ENCODE results near the gene RIOK2. TPM values are rescaled to one million over a fixed set of nuclear protein-coding genes. Genes with fewer than 3 reads are reported as not detected.

Gene RIOK2
- total RNA-seq (2014; rRNA removed; shearing (Covaris generic)): 34.1 and 36.8 TPM in 2 replicates

DNA sequence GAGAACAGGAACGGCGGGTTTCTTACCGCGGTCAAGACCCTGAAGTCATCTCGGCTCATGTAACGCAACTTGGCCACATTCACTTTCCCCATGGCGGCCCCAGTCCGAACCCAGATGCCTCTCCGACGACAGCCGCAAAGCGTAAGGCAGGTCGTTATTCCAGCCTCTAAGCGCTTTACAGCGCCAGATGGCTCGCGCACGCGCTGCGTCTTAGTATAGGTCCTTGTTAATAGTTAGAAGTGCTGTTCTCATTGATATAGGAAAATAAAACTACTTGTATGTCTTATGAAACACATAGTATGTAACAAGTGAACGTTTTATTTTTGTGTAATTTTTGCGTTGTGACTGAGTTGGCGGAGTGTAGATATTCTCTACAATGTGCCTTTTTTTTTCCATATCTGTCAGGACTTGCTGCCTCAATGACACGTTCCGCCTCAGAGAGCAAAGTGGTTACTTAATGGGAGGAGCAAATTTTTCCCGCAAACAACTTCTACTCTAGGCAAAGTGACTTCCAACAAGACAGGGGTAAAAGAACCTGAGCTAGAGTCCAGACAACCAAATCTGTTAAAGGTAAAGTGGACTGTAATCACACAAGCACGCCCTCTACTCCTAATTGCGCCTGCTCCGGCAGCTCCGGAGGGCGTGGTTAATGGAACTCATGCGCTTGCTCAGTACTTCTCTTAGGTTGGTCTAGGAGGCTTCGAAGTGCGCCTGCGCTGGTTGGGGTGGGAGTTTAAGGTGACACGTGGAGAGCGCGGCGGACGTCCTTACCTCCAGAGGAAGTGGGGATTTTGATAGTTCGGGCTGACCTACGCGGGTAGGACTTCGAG lies at the start of gene RIOK2:
RIOK2 (minus strand) TSS at position 148 of the 830 bp plus-strand sequence; CDS start at position 92, 56 bp downstream.
- peaks cover 20% of the 10 kb centered on the region for H3K36me3 ChIP-seq
- peak within 1 kb of the TSS; percentile 94 for H3K27ac ChIP-seq
- H3K9me3 ChIP-seq (replicated peaks): no peaks in the 10 kb centered on the region
- 0 out of 2 replicates have a peak, but pooled peaks cover 3% of the 10 kb centered on the region for H3K27me3 ChIP-seq (replicated peaks)
- peak; percentile 97 to 99 for DNase-seq (ENCODE audit: low read depth in 1 of 2, low spot score in 2 of 2)
- peaks cover 10% of the 10 kb centered on the region for H3K4me1 ChIP-seq (replicated peaks)
- peak within 1 kb of the TSS; percentile 67 for H3K4me3 ChIP-seq

DNA sequence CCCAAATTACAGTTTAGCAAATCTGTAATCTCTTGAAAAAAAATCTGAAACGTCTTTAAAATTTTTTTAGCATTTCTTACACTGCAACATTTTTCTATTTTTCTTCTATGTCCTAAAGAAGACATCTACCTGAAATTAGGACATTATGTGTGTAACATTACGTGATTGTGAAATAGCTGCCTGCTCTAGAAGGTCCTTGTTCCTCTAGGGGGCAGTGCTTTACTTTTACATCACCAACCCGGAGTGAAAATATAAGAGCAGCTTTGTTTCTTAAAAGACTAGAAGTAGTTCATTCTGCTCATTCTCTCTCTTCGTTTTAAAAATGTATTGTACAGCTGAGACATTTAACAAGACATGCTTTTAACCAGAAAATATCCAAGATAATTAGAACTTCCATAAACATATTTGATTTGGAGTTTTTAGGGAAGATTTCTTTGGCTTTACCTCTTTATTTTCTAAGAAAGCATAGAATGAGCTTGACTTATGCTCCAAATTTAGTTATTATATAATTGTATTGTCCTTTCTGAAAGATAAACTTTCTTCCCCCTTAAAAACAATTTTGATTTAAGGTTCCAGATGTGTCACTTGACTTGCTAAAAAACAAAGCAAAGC lies 48.1 kb upstream of the RIOK2 start:
- H3K36me3 ChIP-seq: no peaks in the 10 kb centered on the region

DNA sequence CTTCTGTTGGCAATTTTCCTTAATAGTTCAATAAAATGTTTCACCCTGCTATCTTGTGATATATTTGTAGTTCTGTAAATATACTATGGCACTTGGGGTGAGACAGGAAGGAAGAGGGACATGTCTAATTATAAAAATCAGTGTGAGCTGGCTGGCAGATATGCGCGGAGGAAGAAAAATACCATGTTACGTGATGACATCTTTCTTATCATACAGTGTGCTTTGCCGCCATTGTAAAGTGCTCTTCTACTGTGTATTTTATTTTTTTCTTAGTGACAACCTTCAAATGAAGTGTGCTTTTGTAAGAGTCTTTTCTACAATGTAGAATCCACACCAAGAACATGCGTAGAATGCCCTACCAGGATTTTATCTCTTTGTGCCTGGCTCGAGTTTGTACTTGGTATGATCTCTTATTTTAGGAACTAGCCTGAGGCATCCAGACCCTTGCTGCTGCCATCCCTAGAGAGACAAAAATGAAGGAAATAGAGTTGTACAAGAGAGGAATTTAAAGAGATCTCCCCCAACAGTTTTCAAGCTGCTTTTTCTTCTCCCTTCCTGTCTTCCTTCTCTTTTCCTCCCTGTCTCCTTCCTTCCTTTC lies 46.7 kb upstream of the RIOK2 start:
- no peak for DNase-seq (ENCODE audit: low read depth in 1 of 2, low spot score in 2 of 2)
- H3K9me3 ChIP-seq (replicated peaks): no peaks in the 10 kb centered on the region
- H3K27me3 ChIP-seq (replicated peaks): no peaks in the 10 kb centered on the region
- H3K4me1 ChIP-seq (replicated peaks): no peaks in the 10 kb centered on the region
- H3K27ac ChIP-seq: no peak overlapping the region
- H3K4me3 ChIP-seq: no peak overlapping the region
- no peaks in the 10 kb centered on the region for H3K36me3 ChIP-seq

More for the DNA sequence above, 48.1 kb upstream of the RIOK2 start:
- Histone ChIP-seq H3K27me3 (replicated peaks) (no peaks in the 10 kb centered on the region), H3K27ac (no peak overlapping the region), H3K4me1 (replicated peaks) (no peaks in the 10 kb centered on the region), H3K9me3 (replicated peaks) (no peaks in the 10 kb centered on the region), H3K4me3 (no peak overlapping the region)
- DNase-seq (ENCODE audit: low read depth in 1 of 2, low spot score in 2 of 2): peak in 1 of 2 experiments; percentile 41

DNA sequence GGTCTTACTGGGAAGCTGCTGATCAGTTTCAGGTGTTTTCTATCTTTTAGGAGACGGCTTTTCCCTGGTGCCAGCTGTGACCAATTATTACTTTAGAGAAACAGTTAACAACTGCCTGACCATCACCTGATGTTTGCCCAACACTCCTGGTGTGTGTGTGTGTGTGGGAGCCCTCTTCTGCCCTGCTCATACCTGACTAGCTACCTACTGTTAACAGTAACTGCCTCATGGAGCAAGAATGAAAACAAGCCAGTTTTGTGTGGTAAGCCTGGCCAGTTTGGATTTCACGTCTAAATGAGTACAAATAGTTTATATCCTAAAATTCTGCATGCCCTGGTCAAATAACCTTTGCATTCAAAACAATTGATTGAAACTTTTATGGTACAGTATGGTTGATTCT lies 46.1 kb upstream of the RIOK2 start:
- Histone ChIP-seq H3K4me1 (replicated peaks) (no peaks in the 10 kb centered on the region), H3K9me3 (replicated peaks) (no peaks in the 10 kb centered on the region), H3K27me3 (replicated peaks) (no peaks in the 10 kb centered on the region), H3K36me3 (no peaks in the 10 kb centered on the region), H3K27ac (no peak overlapping the region), H3K4me3 (no peak overlapping the region)
- DNase-seq (ENCODE audit: low read depth in 1 of 2, low spot score in 2 of 2): no peak

DNA sequence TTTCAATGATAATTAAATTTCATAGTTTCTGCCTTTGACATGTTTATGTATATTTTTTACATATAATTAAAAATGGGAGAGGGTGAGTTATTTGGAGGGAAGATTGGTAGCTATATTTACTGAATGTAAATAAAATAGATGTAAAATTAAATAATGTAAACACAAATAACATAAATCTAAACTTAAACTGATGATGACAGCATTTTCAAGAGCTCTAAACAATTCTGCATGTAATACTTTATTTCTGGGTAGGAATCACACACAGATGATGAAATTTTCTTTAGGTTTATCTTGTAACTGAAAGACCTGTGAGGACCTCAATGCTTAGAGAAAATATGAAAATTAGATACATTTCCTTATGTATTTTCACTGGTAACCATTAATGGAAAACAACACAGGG lies 42.2 kb upstream of the RIOK2 start:
- Histone ChIP-seq H3K4me3 (no peak overlapping the region), H3K27ac (no peak overlapping the region)

DNA sequence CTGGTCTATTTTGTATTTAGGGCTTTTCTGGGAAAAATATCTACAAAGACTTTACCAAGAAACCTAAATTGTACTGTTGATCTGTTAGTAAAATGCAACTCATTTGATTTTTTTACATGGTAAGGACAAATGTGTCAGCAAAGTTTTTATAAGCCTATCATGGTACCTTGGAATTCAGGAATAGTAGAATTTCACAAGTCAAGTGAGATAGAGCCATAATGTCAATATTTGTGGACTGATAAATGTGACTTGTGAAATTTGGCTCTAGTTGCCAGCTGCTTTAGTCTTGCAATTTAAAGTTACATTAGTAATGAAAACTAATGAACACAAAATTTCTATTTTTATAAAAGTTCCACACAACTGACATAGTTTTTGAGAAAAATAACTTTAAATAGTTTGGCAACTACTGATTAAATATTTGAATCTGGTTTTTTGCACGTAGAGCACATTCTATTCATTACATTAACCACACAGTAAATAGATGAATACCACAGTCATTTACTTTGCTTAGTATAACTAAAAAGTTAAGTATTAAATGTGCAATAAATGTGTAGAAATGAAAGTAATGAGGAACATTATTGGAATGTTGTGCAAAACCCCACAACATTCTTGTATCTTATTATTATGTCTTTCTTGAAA lies 41.2 kb upstream of the RIOK2 start:
- H3K27ac ChIP-seq: no peak overlapping the region
- no peaks in the 10 kb centered on the region for H3K4me1 ChIP-seq (replicated peaks)
- H3K9me3 ChIP-seq (replicated peaks): no peaks in the 10 kb centered on the region
- H3K36me3 ChIP-seq: no peaks in the 10 kb centered on the region
- DNase-seq (ENCODE audit: low read depth in 1 of 2, low spot score in 2 of 2): no peak
- H3K4me3 ChIP-seq: no peak overlapping the region
- no peaks in the 10 kb centered on the region for H3K27me3 ChIP-seq (replicated peaks)

More for the DNA sequence above, 42.2 kb upstream of the RIOK2 start:
- H3K4me1 ChIP-seq (replicated peaks): no peaks in the 10 kb centered on the region
- no peaks in the 10 kb centered on the region for H3K9me3 ChIP-seq (replicated peaks)
- H3K27me3 ChIP-seq (replicated peaks): no peaks in the 10 kb centered on the region
- DNase-seq (ENCODE audit: low read depth in 1 of 2, low spot score in 2 of 2): no peak
- no peaks in the 10 kb centered on the region for H3K36me3 ChIP-seq

DNA sequence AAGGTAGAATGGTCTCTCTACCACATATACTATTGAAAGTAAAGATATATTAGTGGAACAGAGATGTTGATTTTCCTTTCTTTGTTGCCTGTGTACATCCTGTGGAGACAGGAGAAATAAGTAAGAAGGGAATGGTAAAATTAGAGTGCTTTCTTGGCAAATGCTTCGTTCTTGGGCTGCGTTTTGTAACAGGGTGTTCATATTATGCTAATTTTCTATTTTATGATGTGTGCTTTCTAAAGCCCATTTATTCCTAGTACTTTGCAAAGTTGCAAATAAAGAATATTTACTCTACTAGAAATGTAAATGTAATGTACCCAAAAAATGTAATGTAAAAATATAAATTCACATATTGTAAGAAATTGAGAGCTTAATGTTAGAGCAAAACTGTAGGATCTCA lies 40.5 kb upstream of the RIOK2 start:
- Histone ChIP-seq H3K4me1 (replicated peaks) (no peaks in the 10 kb centered on the region), H3K4me3 (no peak overlapping the region), H3K27ac (no peak overlapping the region), H3K36me3 (no peaks in the 10 kb centered on the region), H3K9me3 (replicated peaks) (no peaks in the 10 kb centered on the region), H3K27me3 (replicated peaks) (no peaks in the 10 kb centered on the region)
- DNase-seq (ENCODE audit: low read depth in 1 of 2, low spot score in 2 of 2): no peak

DNA sequence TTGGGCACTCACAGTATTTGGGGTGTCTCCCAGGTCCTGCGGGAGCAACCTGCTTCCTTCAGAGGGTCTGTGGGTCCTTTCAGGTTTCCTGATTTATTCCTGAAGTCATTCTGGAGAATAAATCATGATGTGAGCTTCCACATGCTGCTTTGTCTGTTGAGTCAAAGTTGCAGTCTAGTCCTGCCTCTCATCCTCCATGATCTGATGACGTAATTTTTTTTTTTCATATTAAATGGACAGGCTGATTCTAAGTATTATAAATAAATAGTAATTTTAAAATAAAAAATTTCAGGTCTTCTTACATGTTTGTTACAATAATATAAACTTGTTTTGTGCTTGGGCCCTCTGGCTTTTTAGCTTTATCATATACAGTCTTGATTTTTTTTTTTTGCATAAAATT lies 26.3 kb upstream of the RIOK2 start:
- H3K9me3 ChIP-seq (replicated peaks): no peaks in the 10 kb centered on the region
- no peak overlapping the region for H3K4me3 ChIP-seq

DNA sequence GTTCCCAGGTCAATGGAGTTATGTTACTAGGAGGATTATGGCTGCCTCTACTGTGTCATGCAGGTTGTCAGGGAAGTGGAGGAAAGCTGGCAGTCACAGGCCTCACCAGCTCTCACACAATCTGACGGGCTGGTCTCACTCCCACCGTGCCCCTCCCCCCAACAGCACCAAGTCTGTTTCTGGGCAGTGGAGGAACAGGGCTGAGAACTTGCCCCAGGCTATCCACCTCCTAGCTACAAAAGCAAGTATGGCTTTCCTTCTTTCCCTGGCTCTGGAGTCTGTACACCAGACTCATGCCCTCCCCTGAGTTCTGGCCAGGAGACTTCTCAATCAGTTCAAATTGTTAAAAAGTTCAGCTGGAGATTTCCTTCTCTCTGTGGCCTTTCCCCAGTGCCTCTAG lies 25.7 kb upstream of the RIOK2 start:
- Histone ChIP-seq H3K27me3 (replicated peaks) (no peaks in the 10 kb centered on the region; the same call in 1 of the 2 replicates), H3K4me3 (no peak overlapping the region), H3K4me1 (replicated peaks) (no peaks in the 10 kb centered on the region), H3K36me3 (no peaks in the 10 kb centered on the region), H3K9me3 (replicated peaks) (no peaks in the 10 kb centered on the region), H3K27ac (no peak overlapping the region)
- DNase-seq (ENCODE audit: low read depth in 1 of 2, low spot score in 2 of 2): no peak

More for the DNA sequence above, 26.3 kb upstream of the RIOK2 start:
- Histone ChIP-seq H3K27me3 (replicated peaks) (no peaks in the 10 kb centered on the region), H3K27ac (no peak overlapping the region), H3K4me1 (replicated peaks) (no peaks in the 10 kb centered on the region), H3K36me3 (no peaks in the 10 kb centered on the region)
- DNase-seq (ENCODE audit: low read depth in 1 of 2, low spot score in 2 of 2): no peak

DNA sequence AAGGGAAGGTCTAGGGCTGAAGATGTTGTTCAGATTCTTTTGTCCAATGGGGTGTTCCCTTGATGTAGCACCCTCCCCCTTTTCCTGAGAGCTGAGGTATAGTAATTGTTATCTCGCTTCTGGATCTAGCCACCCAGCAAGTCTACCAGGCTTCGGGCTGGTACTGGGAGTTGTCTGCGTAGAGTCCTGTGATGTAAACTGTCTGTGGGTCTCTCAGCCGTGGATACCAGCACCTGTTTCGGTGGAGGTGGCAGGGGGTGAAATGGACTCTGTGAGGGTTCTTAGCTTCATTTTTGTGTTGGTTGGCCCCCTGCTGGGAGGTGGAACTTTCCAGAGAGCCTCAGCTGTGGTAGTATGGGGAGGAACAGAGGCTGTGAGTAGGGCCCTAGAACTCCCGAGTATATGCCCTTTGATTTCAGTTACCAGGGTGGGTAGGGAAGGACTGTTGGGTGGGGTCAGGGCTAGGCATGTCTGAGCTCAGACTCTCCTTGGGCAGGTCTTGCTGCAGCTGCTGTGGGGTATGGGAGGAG lies 25.2 kb upstream of the RIOK2 start:
- Histone ChIP-seq H3K36me3 (no peaks in the 10 kb centered on the region), H3K27ac (no peak overlapping the region), H3K4me3 (no peak overlapping the region), H3K9me3 (replicated peaks) (no peaks in the 10 kb centered on the region), H3K27me3 (replicated peaks) (no peaks in the 10 kb centered on the region; the same call in 1 of the 2 replicates), H3K4me1 (replicated peaks) (no peaks in the 10 kb centered on the region)
- DNase-seq (ENCODE audit: low read depth in 1 of 2, low spot score in 2 of 2): no peak

DNA sequence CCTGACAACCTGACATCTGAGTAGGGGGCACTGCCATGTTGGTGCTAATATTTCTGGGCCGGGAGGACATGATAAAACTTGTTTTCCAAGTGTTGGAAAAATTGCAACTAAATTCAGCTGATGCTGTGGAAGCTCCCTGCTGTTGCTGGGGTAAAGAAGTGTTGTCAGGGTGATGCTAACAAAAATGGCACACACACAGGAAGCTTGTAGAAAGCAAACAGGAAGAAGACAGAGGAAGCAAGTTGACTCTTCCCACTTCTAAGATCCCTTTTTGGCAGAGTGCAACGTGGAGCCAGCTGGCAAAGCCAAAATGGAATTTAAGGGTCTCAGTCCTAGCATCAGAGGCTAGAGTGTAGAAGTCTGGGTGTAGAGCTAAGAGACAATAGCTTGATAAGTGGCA lies 11.3 kb upstream of the RIOK2 start:
- no peaks in the 10 kb centered on the region for H3K9me3 ChIP-seq (replicated peaks)
- 0 out of 2 replicates have a peak, but pooled peaks cover 2% of the 10 kb centered on the region for H3K27me3 ChIP-seq (replicated peaks)
- no peak for DNase-seq (ENCODE audit: low read depth in 1 of 2, low spot score in 2 of 2)
- H3K4me3 ChIP-seq: no peak overlapping the region
- no peak overlapping the region for H3K27ac ChIP-seq
- H3K4me1 ChIP-seq (replicated peaks): no peaks in the 10 kb centered on the region
- H3K36me3 ChIP-seq: no peaks in the 10 kb centered on the region

DNA sequence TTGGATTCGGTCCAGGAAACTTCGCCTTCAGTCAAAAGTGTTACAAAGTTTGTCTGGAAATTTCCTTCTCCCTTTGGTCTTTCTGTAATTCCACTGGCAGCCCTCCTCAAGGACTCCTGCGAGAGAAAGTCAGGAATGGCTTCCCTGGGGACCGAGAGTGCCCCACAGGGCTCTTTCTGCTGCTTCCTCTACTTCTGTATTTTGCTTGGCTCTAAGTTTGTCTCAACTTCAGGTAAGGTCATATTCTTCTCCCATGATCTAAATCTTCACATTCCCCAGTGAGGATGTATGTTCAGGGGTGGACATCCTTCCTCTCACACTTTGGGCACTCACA lies 10.3 kb upstream of the RIOK2 start:
- H3K9me3 ChIP-seq (replicated peaks): no peaks in the 10 kb centered on the region
- no peaks in the 10 kb centered on the region for H3K36me3 ChIP-seq
- H3K4me1 ChIP-seq (replicated peaks): no peaks in the 10 kb centered on the region
- DNase-seq (ENCODE audit: low read depth in 1 of 2, low spot score in 2 of 2): no peak
- H3K4me3 ChIP-seq: no peak overlapping the region
- no peak overlapping the region for H3K27ac ChIP-seq
- 0 out of 2 replicates have a peak, but pooled peaks cover 2% of the 10 kb centered on the region for H3K27me3 ChIP-seq (replicated peaks)

DNA sequence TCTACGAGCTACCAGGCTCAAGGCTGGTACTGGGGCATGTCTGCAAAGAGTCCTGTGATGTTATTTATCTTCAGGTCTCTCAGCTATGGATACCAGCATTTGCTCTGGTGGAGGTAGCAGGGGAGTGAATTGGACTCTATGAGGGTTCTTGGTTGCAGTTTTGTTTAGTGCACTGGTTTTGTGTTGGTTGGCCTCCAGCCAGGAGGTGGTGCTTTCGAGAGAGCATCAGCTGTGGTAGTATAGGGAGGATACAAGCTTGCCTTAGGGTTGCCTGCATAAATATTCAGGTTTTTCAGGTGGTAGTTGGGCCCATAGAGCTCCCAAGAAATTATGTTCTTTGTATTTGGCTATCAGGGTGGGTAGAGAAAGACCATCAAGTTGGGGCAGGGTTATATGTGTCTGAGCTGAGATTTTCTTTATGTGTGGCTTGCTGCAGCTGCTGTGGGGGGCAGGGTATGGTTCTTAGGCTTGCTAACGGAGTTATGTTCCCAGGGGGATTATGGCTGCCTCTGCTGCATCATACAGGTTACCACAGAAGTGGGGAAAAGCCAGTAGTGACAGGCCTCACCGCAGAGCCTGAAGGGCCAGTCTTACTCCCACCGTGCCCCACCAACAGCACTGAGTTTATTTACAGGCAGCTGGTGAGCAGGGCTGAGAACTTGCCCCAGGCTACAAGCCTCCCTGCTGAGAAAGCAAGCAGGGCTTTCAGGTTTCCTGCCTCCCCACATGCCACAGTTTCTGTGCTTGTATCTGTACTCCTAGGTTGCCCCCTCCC lies 9.7 kb upstream of the RIOK2 start:
- Histone ChIP-seq H3K36me3 (no peaks in the 10 kb centered on the region), H3K27ac (no peak overlapping the region), H3K9me3 (replicated peaks) (no peaks in the 10 kb centered on the region), H3K4me1 (replicated peaks) (no peaks in the 10 kb centered on the region), H3K27me3 (replicated peaks) (0 out of 2 replicates have a peak, but pooled peaks cover 2% of the 10 kb centered on the region), H3K4me3 (no peak overlapping the region)
- peak in 1 of 2 experiments; percentile 9 for DNase-seq (ENCODE audit: low read depth in 1 of 2, low spot score in 2 of 2)
